Measurements from ENCODE around the gene NFE2L2.

GRCh38 chr2:177298191-177298590 is 33.7 kb upstream of the NFE2L2 start:
- TF ChIP-seq CTCF (IDR thresholded peaks at IDR 0.05) (no peak), POLR2A (IDR thresholded peaks at IDR 0.05) (no peak), POLR2AphosphoS5 (IDR thresholded peaks at IDR 0.05) (no peak)
